GM20431 (cell line): ENCODE data around the gene SVOP.
"Not testable (repeated sequence)": the region's sequence is repeated elsewhere in the genome, so short reads cannot be mapped to it uniquely, and the experiment has no call there.

Source experiments
- in situ Hi-C: fragments of 300-500 bp; cut with MseI, MboI; formaldehyde crosslinking; loops from one replicate; pipeline ENCODE4 v1.15.0; 2020; ENCODE audit warnings: low sequenced_read_pairs; ENCODE audit not compliant: unreplicated experiment

Gene SVOP

GRCh38 chr12:108860443-108860842 is 160.4 kb downstream of the SVOP start:
- in situ Hi-C loops, result no loop called here

- in situ Hi-C loops, result no loop called here
Observed at GRCh38 chr12:108859923-108860291, 161.0 kb downstream of the SVOP start.

- in situ Hi-C loops, result not testable (repeated sequence)
Observed at GRCh38 chr12:108859141-108859922, 161.5 kb downstream of the SVOP start.

GRCh38 chr12:108858311-108859074 is 162.4 kb downstream of the SVOP start:
- in situ Hi-C loops, result no loop called here
